ENCODE results near the gene CDKN1B. TPM values are rescaled to one million over a fixed set of nuclear protein-coding genes. Genes with fewer than 3 reads are reported as not detected.

CDKN1B gene
- total and polyA plus RNA-seq, 2 donors (not counting 3 experiments of a cell fraction or from before 2014, with no cell fraction given): 12.7 to 40.8 TPM

- H4K20me1 ChIP-seq (replicated peaks; ENCODE audit: control insufficient read depth, extremely low read depth, insufficient read depth, low read length): no peaks in the 10 kb centered on the region
- intact Hi-C loops (cut with micrococcal nuclease): loop anchor here (5.0 kb wide), 1 partner anchor 375 kb away; no protein-coding TSS in a partner anchor
- dilution Hi-C loops (cut with MboI; ENCODE audit: extremely low pct_ligation_motif_present, low sequenced_read_pairs): no loop called here
- BruUV-seq (replicated peaks): no TSS peak
- H3K36me3 ChIP-seq (ENCODE audit: control insufficient read depth in 2 of 2, extremely low read depth in 1 of 2, insufficient read depth in 2 of 2, low read length in 2 of 2): peaks cover 3 to 5% of the 10 kb centered on the region in 2 experiments
- H3K9me1 ChIP-seq (replicated peaks; ENCODE audit: control insufficient read depth, extremely low read depth, insufficient read depth, low read length): no peaks in the 10 kb centered on the region
- H3K27me3 ChIP-seq (ENCODE audit: control insufficient read depth in 2 of 2, insufficient read depth in 2 of 2, low read length in 2 of 2): no peaks in the 10 kb centered on the region
- ChIA-PET POLR2A (interaction anchor here (0.9 kb wide), 1 partner anchor 65 kb away, joined by 3 read pairs; no protein-coding TSS in a partner anchor), CTCF (interaction anchor here (1.1 to 11.0 kb wide), 5 partner anchors 8 to 346 kb away, joined by 3 to 159 read pairs (median 4); no protein-coding TSS in a partner anchor)
- no peak overlapping the region for H2AFZ ChIP-seq (ENCODE audit: low read depth, low read length)
- peak overlapping the region; percentile 98 for H3K27ac ChIP-seq (ENCODE audit: insufficient read depth, low read depth, low read length)
- H3K4me3 ChIP-seq (replicated peaks in 1 of 3; ENCODE audit: insufficient read depth in 1 of 3, low read depth in 1 of 3, low read length in 3 of 3): peak overlapping the region; percentile 13 to 95 (median 16)
- DNase-seq (ENCODE audit: low read depth, low spot score): peak; percentile 81
- peak overlapping the region; percentile 95 for H3K4me2 ChIP-seq (ENCODE audit: insufficient read depth, low read length)
- no peak for FAIRE-seq
- no peaks in the 10 kb centered on the region for H3K9me3 ChIP-seq (replicated peaks; ENCODE audit: control insufficient read depth, insufficient read depth, low read length)
- peaks cover 85% of the 10 kb centered on the region for H3K79me2 ChIP-seq (ENCODE audit: control insufficient read depth, insufficient read depth, low read length)
- H3K4me1 ChIP-seq (ENCODE audit: control insufficient read depth, extremely low read depth, insufficient read depth, low read length): peaks cover 40% of the 10 kb centered on the region
- no peak for TF ChIP-seq JUN (IDR thresholded peaks at IDR 0.05; ENCODE audit: borderline replicate concordance, insufficient read depth, insufficient read length, low read depth)
- no peak for TF ChIP-seq POLR2AphosphoS5 (IDR thresholded peaks at IDR 0.05; ENCODE audit: insufficient read depth, low read depth, low read length)
- no peak for TF ChIP-seq MAX (IDR thresholded peaks at IDR 0.05; ENCODE audit: insufficient read depth, insufficient read length)
- no peak for TF ChIP-seq POLR2A (IDR thresholded peaks at IDR 0.05; ENCODE audit: low read depth, low read length)
- no peak for TF ChIP-seq GATA2 (IDR thresholded peaks at IDR 0.05; ENCODE audit: insufficient read depth, insufficient read length, low read depth, low read length)
- TF ChIP-seq FOS (IDR thresholded peaks at IDR 0.05; ENCODE audit: borderline replicate concordance, insufficient read depth, low read length): no peak
- TF ChIP-seq EZH2 (IDR thresholded peaks at IDR 0.05; ENCODE audit: borderline replicate concordance, low read depth, low read length, severe bottlenecking): no peak
- no peak for TF ChIP-seq MYC (IDR thresholded peaks at IDR 0.05; ENCODE audit: low read depth, low read length)
- TF ChIP-seq CTCF (IDR thresholded peaks at IDR 0.05; ENCODE audit: extremely low read depth in 1 of 2, insufficient read depth in 1 of 2, low read depth in 1 of 2, low read length in 2 of 2): no peak
- peak overlapping the region; percentile 98 for H3K9ac ChIP-seq (replicated peaks; ENCODE audit: extremely low read depth, insufficient read depth, low read length)
These were observed 5.4 kb downstream of the CDKN1B start for GRCh38 chr12:12722435-12723148.

Measured in endothelial cell of umbilical vein (primary cell).